Islet precursor cell (in vitro differentiated cells): ENCODE results near the gene NEK8.
"Not testable (repeated sequence)": the region's sequence is repeated elsewhere in the genome, so short reads cannot be mapped to it uniquely, and the experiment has no call there.

Experiments used
- DNase-seq: peaks from one replicate; pipeline ENCODE4 v3.0.0-alpha.2; 2018

NEK8 gene

GRCh38 chr17:28710861-28711722 is 17.5 kb upstream of the NEK8 start:
- peak; percentile 100 for DNase-seq

DNA sequence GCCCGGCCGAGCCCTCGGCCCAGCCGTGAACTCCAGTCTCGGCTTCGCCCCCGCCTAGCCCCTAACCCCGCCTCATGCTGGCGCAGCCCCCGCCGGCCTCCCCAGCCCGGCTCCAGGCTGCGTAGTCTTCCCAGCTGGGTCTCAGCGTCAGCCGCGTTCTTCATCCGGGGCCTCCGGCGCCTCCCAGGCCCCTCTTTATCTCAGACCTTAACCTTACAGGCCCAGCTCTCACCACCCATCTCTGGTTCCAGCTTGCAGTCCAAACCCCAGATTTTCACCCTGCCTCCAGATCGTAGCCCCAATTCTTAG is 16.9 kb upstream of the NEK8 start, which contains the start of gene PROCA1:
TSS of gene PROCA1 (minus strand) at position 166 of the 309 bp plus-strand sequence. CDS start 228 bp downstream, outside the sequence.
- no peak for DNase-seq

DNA sequence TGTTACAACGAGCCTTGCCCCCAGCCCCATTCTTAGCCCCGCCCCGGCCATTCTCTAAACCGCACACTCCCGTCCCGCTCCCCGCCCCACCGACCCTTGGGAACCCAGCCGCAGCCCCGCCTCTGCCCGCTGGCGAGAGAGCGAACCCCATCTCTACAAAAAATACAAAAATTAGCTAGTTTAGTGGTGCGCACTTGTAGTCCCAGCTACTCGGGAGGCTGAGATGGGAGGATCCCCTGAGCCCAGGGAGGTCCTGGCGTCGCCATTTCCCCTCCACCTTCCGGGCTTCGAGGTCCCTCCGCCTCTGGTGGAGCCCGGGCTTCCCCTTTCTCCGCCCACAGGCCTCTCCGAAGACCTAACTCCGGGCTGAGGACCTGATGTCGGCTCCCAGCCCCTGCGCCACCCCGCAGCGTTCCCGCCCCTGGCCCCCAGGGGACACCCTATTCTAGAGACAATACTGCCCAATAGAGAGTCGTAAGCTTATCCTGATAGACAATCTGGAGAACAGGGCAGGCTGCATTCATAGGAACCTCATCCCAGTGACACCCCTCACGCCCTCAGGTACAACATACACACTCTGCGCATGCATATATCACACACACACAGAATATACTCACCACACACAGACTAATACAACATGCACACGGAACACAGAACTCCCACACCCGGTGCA is 16.4 kb upstream of the NEK8 start:
- DNase-seq = peak; percentile 91

DNA sequence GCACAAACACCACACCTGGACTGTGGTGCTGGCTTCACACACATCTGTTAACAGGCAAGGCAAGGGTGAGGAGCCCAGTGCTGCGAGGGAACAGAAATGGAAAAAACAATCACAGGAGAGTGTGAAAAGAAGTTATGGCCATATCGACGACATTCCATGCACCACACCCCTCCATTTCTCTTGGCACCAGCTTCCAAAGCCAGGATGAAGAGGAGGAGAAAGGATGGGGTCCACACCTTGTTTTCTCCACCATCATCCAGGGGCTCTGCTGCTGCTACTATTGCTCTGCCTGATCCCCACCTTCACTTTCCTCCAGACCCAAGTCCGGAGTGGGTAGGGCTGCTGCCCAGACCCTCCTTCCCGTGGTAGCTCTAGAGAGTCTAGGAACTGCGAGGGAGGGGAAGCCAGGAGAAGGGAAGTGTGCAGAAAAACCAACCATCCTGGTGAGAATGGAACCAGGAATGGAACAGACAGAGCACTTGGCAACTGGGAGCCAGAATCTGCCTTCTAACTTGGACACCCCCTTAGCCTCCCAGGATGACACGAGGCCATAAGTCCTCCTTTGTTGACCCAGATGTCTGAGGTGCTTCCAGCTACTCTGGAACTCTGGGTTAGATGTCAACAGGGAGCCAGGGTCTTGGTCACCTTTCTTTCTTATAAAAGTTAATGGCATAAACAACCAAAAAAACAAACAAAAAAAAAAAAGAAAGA is 15.7 kb upstream of the NEK8 start:
- peak; percentile 60 for DNase-seq

GRCh38 chr17:28714281-28714680 is 14.3 kb upstream of the NEK8 start:
- DNase-seq = no peak

DNA sequence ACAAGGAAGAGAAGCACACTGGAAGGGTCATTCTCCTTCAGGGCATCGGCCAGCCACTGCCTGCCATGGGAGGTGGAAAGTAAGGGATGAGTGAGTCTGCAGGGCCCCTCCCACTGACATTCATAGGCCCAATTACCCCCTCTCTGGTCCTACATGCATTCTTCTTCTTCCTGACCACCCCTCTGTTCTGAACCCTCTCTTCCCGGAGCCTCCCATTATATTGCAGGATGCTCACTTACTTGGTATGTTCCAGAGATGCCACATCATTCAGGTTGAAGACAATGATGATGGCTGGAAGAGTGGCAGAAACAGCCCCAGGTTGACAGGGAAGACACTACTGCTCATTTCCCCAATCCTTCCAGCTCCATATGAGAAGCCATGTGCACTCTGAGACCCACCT is 13.4 kb upstream of the NEK8 start:
- peak; percentile 43 for DNase-seq

DNA sequence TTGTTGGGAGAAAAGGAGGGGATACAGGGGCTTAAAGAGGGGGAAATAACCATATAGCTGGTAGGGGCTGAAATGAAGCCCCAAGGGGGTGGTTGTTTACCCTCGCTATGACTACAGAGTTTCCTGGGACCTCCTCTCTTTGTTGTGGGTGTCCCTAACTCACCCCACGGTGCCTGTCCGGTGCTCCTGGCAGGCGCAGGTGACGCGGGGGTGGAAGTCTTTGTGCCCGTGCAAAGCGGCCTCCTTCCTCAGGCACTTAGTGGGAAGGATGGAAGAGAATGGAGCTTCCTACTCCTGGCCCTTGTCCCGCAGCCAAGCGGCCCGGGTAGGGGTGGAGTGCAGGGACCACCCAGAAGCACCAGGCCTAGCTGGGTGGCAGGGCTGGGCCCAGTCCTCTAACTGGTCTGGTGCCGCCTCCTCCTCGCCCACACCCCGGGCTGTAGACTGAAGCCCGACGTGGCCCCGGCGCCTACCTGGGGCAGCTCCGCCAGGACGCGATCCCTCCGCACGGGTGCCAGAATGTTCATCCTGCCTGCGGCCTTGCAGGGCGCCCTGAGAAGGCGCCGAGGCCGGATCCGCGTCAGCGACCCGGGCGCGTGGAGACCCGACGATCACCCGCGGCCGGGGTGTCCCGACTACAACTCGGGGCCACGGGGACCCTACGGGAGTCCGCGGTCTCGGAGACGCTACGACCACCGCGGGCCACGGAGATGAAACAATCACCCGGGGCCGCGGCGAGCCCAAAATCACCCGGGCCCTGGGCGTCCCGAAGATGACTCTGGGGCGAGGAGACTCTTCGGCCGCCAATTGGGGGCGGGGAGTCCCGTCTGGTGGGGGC is 11.6 kb upstream of the NEK8 start:
- peak; percentile 80 for DNase-seq

DNA sequence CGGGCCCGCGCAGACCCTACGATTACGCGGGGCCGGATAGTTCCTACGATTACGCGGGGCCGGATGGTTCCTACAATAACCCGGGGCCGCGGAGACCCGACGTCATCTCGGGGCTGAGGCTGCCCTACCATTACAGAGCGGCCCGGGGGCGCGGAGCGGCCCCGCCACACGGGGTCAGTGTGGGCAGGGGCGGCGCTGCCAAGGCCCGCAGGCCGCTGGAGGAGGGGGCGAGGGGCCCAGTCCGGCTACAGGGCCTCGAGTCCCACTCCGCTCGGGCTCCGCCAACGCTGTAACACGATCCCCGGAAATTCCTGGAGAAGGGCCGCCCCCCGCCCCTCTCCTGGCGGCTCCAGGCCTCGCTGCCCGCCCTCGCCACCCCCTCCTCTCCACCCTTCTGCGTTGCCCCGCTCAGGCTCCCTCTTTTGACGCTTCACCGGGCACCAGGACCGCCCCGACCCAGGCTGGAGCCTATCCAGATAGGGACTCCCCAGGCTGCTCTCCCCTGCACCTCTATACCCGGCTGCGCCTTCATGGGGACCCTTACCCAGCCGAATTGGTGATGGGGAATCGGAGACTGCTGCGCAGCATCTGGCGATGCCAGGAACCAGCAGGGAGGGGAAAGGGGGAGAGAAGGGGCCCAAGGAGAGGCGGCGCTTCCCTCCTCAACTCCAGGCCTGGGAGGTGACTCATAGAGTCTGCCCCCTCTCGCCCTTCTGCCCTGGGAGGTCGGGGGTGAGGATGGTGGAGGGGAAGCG is 10.8 kb upstream of the NEK8 start, which contains the start of gene RAB34:
TSS of gene RAB34 (minus strand) at position 291 of the 755 bp plus-strand sequence. CDS start 602 bp downstream, outside the sequence.
- peak; percentile 99 for DNase-seq

- no peak for DNase-seq
These were observed 10.1 kb upstream of the NEK8 start for GRCh38 chr17:28718333-28719020.

DNA sequence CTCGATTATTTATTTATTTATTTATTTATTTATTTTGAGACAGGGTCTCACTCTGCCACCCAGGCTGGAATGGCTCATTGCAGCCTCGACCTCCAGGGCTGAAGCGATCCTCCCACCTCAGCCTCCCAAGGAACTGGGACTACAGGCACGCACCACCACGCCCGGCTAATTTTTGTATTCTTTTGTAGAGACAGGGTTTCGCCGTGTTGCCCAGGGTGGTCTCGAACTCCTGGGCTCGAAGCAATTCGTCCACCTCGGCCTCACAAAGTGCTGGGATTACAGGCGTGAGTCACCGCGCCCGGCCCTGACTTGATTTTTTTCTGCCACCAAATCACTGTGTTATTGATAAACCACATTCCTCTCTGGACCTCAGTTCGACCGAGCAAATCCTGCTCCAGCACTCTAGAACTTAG is 9.6 kb upstream of the NEK8 start:
- no peak for DNase-seq

- no peak for DNase-seq
These were observed 8.2 kb upstream of the NEK8 start for GRCh38 chr17:28720247-28720996.

GRCh38 chr17:28720997-28721329 is 7.6 kb upstream of the NEK8 start:
- DNase-seq = not testable (repeated sequence)

- DNase-seq = no peak
These were observed 6.0 kb upstream of the NEK8 start for GRCh38 chr17:28722417-28723158.

GRCh38 chr17:28723159-28723835 is 5.3 kb upstream of the NEK8 start:
- DNase-seq = no peak

DNA sequence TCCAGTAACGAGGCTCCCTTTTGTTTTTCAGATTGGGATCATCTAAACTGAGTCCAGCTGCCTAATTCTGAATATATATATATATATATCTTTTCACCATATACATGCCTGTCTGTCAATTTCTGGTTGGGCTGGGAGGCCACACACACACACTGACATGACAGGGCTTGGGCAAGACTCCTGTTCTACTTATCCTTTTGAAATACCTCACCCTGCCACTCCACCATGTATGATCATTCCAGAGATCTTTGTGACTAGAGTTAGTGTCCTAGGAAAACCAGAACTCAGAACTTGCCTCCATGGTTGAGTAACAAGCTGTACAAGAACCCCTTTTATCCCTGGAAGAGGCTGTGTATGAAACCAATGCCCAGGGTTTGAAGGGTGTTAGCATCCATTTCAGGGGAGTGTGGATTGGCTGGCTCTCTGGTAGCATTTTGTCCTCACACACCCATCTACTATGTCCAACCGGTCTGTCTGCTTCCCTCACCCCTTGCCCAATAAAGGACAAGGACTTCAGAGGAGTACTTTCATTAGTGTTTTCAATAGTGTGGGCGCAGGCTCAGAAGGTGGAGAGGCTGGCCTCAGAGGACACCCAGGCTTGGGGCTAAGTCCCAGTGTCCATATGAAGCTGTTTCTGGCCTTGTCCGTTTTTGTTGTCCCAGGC is 4.6 kb upstream of the NEK8 start:
- DNase-seq = not testable (repeated sequence)

DNA sequence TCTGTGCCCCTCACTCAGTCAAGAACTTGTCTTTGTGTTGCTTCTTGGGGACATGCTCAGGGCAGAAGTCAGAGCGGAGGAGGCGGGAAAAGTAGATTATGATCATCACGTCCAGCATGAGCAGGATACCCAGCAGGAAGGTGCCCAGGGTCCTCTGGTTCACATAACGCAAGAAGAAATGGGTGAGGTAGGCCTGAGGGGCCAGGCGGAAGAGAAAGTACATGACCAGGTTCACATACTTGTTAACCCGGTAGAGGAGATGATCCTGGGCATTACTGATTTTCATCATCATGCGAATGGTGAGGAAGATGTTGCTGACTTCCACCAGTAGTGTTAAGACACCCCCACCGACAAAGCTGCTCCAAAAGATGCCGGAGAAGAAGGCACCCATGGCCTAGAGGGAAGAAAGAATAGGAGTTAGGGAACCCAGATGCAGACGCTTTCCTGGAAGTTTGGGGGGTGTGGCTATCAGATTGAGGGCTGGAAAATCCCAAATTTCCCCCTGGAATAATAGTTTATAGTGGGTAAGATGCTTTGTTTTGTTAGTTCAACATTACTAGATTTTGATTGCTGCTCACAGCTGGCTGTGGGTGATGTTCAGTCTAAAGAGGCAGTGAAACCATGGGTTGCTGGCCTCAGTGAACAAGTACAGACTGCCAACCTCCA is 4.0 kb upstream of the NEK8 start:
- DNase-seq = no peak

DNA sequence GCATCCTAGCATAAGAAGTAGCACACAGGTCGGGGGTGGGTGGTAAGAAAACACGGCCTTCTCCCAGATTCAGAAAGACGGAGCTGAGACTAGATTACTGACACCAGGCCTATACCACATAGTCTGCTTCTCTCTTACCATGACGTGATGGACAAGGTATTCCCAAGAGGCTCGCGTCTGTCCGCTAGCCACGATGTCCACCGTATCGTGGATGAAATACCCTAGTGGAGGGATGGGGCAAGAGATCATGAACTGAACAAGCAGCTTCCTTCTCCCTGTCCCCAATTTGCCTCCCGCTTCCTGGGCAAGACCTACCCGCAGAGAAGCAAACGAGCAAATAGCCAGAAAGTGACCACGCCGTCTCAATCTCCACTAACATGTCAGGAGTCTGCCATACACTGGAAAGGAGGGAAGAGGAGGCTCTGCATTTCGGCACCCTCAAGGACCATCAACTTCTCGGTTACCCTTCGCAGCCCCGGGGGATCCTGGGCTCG is 3.4 kb upstream of the NEK8 start:
- DNase-seq = peak; percentile 93
